GM12892 (cell line): ENCODE results near the gene SLC6A16.

Source experiments
- POLR2A ChIP-seq: IDR thresholded peaks from 2 replicates; pipeline ENCODE4 v1.6.1; 2011; ENCODE audit warnings: low read depth, low read length, control low read depth
- POLR2AphosphoS5 ChIP-seq: IDR thresholded peaks from 2 replicates; pipeline ENCODE4 v1.6.1; 2011; ENCODE audit warnings: low read depth, low read length, control low read depth
- TAF1 ChIP-seq: IDR thresholded peaks from 2 replicates; pipeline ENCODE4 v1.6.1; 2011; ENCODE audit warnings: low read depth, mild to moderate bottlenecking, control low read depth, low read length, borderline replicate concordance

DNA sequence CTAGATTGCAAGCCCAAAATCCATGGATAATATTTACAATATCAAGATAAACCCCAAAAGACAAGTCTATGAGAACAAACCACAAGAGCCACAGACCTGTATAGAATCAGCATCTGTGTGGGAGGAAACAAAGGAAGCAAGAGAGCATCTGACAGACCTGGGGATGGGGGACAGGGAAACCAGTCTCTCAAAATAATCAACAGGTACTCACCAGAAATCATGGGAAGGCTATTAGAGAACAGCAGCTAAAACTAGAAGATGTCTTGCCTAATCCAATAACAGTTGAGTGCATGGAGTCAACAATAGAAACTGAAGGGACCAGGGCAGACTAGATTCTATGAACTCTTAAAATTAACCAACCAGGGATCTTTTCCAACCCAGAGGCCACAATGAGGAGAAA, 8.7 kb downstream of the SLC6A16 start:
- TF ChIP-seq POLR2A (no peak), TAF1 (no peak), POLR2AphosphoS5 (no peak)
